ENCODE measurements around the gene ARSG. TPM values are rescaled to one million over a fixed set of nuclear protein-coding genes. Genes with fewer than 3 reads are reported as not detected.
A peak's percentile ranks its signal among the peaks of the same experiment; 100 is the strongest.

ARSG gene
- total RNA-seq, 1 experiment from 2014 or later: 6.1 TPM

- Mint-ChIP-seq H3K9me3 (ENCODE audit: unreplicated experiment) (no peaks in the 10 kb centered on the region), H3K27me3 (ENCODE audit: insufficient read depth, unreplicated experiment) (no peaks in the 10 kb centered on the region), H3K4me1 (ENCODE audit: low read depth, unreplicated experiment) (peaks cover 22% of the 10 kb centered on the region), H3K4me3 (ENCODE audit: unreplicated experiment) (no peak overlapping the region), H3K36me3 (ENCODE audit: insufficient read depth, unreplicated experiment) (peaks cover 14% of the 10 kb centered on the region), H3K27ac (ENCODE audit: unreplicated experiment) (no peak overlapping the region)
- TF ChIP-seq CTCF (IDR thresholded peaks at IDR 0.05; ENCODE audit: insufficient read depth in 1 of 2, low read depth in 1 of 2, low read length in 1 of 2, severe bottlenecking in 1 of 2, unreplicated experiment in 1 of 2): no peak
- Histone ChIP-seq H3K9me3 (no peaks in the 10 kb centered on the region), H3K36me3 (ENCODE audit: control insufficient read depth, insufficient read depth, low read length) (no peaks in the 10 kb centered on the region), H3K27me3 (replicated peaks; ENCODE audit: control insufficient read depth, insufficient read depth, low read length) (no peaks in the 10 kb centered on the region), H3K4me1 (peaks cover 22% of the 10 kb centered on the region), H3K4me3 (ENCODE audit: low read depth, low read length) (no peak overlapping the region)
- ChIA-PET CTCF (interaction anchor here (1.0 kb wide), 1 partner anchor 18 kb away, joined by 9 read pairs; no protein-coding TSS in a partner anchor), POLR2A (no interaction called here)
- no TSS peak for BruUV-seq (replicated peaks)
- DNase-seq: no peak
- intact Hi-C loops (cut with micrococcal nuclease; ENCODE audit: unreplicated experiment): loop anchor here (5.0 kb wide), 1 partner anchor 192 kb away; the partner anchor contains the start of gene AMZ2
Measured at GRCh38 chr17:68439656-68440290, 148.5 kb downstream of the ARSG start.

- Mint-ChIP-seq H3K36me3 (ENCODE audit: insufficient read depth, unreplicated experiment) (peaks cover 14% of the 10 kb centered on the region), H3K27ac (ENCODE audit: unreplicated experiment) (peak overlapping the region; percentile 67), H3K4me3 (ENCODE audit: unreplicated experiment) (no peak overlapping the region), H3K27me3 (ENCODE audit: insufficient read depth, unreplicated experiment) (no peaks in the 10 kb centered on the region), H3K9me3 (ENCODE audit: unreplicated experiment) (no peaks in the 10 kb centered on the region), H3K4me1 (ENCODE audit: low read depth, unreplicated experiment) (peaks cover 22% of the 10 kb centered on the region)
- Histone ChIP-seq H3K9me3 (no peaks in the 10 kb centered on the region), H3K27me3 (replicated peaks; ENCODE audit: control insufficient read depth, insufficient read depth, low read length) (no peaks in the 10 kb centered on the region), H3K4me3 (ENCODE audit: low read depth, low read length) (no peak overlapping the region), H3K4me1 (peaks cover 22% of the 10 kb centered on the region), H3K36me3 (ENCODE audit: control insufficient read depth, insufficient read depth, low read length) (no peaks in the 10 kb centered on the region)
- CTCF ChIA-PET: interaction anchor here (1.5 kb wide), 1 partner anchor 41 kb away, joined by 6 read pairs; no protein-coding TSS in a partner anchor
- BruUV-seq (replicated peaks): no TSS peak
- no peak for TF ChIP-seq CTCF (IDR thresholded peaks at IDR 0.05; ENCODE audit: insufficient read depth in 1 of 2, low read depth in 1 of 2, low read length in 1 of 2, severe bottlenecking in 1 of 2, unreplicated experiment in 1 of 2)
- intact Hi-C loops (cut with micrococcal nuclease; ENCODE audit: unreplicated experiment): no loop called here
- POLR2A ChIA-PET: no interaction called here
- no peak for DNase-seq
Measured at GRCh38 chr17:68440526-68440925, 149.2 kb downstream of the ARSG start.

- Histone ChIP-seq H3K4me3 (ENCODE audit: low read depth, low read length) (no peak overlapping the region), H3K27me3 (replicated peaks; ENCODE audit: control insufficient read depth, insufficient read depth, low read length) (no peaks in the 10 kb centered on the region), H3K9me3 (no peaks in the 10 kb centered on the region), H3K4me1 (peaks cover 22% of the 10 kb centered on the region), H3K36me3 (ENCODE audit: control insufficient read depth, insufficient read depth, low read length) (no peaks in the 10 kb centered on the region)
- Mint-ChIP-seq H3K4me1 (ENCODE audit: low read depth, unreplicated experiment) (peaks cover 18% of the 10 kb centered on the region), H3K9me3 (ENCODE audit: unreplicated experiment) (no peaks in the 10 kb centered on the region), H3K27ac (ENCODE audit: unreplicated experiment) (peak overlapping the region; percentile 67), H3K36me3 (ENCODE audit: insufficient read depth, unreplicated experiment) (peaks cover 8% of the 10 kb centered on the region), H3K27me3 (ENCODE audit: insufficient read depth, unreplicated experiment) (no peaks in the 10 kb centered on the region), H3K4me3 (ENCODE audit: unreplicated experiment) (no peak overlapping the region)
- intact Hi-C loops (cut with micrococcal nuclease; ENCODE audit: unreplicated experiment): loop anchor here (1.0 kb wide), 1 partner anchor 10 kb away; no protein-coding TSS in a partner anchor
- CTCF ChIA-PET: interaction anchor here (1.5 kb wide), 1 partner anchor 42 kb away, joined by 6 read pairs; no protein-coding TSS in a partner anchor
- no peak for TF ChIP-seq CTCF (IDR thresholded peaks at IDR 0.05; ENCODE audit: insufficient read depth in 1 of 2, low read depth in 1 of 2, low read length in 1 of 2, severe bottlenecking in 1 of 2, unreplicated experiment in 1 of 2)
- POLR2A ChIA-PET: no interaction called here
- BruUV-seq (replicated peaks): no TSS peak
- peak; percentile 35 to 52 for DNase-seq
Measured at GRCh38 chr17:68441070-68441770, 149.9 kb downstream of the ARSG start.

Data from Caco-2 (cell line).